ENCODE measurements around the gene NAA20. TPM values are rescaled to one million over a fixed set of nuclear protein-coding genes. Genes with fewer than 3 reads are reported as not detected.

Gene NAA20
- total and polyA plus RNA-seq, 2 of the 13 experiments (the other 11 are each of a cell fraction or from before 2014, with no cell fraction given), result 81.9 to 82.8 TPM

DNA sequence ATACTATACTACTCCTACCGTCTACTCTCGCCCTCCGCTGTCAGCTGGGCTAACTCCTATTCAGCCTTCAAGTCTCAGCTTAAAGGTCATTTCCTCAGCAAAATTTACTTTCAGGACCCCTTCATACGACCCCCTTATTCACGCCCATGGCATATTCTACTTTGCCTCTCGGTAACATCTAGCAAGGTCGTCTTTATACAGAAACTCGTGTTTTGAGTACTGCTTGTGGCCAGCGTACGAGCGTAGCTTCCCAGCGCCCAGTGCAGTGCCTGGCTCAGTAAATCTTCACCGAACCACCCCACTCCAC is 34.6 kb downstream of the NAA20 start (continued):
- TF ChIP-seq AFF4 (CRISPR knock-in tag; IDR thresholded peaks at IDR 0.05) (no peak), STAT5B (CRISPR knock-in tag; IDR thresholded peaks at IDR 0.05) (no peak), ELF4 (CRISPR knock-in tag; IDR thresholded peaks at IDR 0.05; ENCODE audit: borderline replicate concordance) (no peak), TMF1 (CRISPR knock-in tag; IDR thresholded peaks at IDR 0.05; ENCODE audit: low read depth) (no peak), FOXJ3 (CRISPR knock-in tag; IDR thresholded peaks at IDR 0.05; ENCODE audit: borderline replicate concordance) (no peak), ZBTB14 (CRISPR knock-in tag; IDR thresholded peaks at IDR 0.05) (no peak), IRF1 (CRISPR knock-in tag; IDR thresholded peaks at IDR 0.05; ENCODE audit: low read depth) (no peak), ASH2L (IDR thresholded peaks at IDR 0.05; ENCODE audit: insufficient read length, low read depth, low read length) (no peak), ZNF251 (CRISPR knock-in tag; IDR thresholded peaks at IDR 0.05) (no peak), ZNF326 (CRISPR knock-in tag; IDR thresholded peaks at IDR 0.05; ENCODE audit: borderline replicate concordance) (no peak), ATAD3A (CRISPR knock-in tag; IDR thresholded peaks at IDR 0.05) (no peak; the same call in 1 of the 2 replicates), ZNF710 (CRISPR knock-in tag; IDR thresholded peaks at IDR 0.05; ENCODE audit: borderline replicate concordance) (0 out of 2 replicates have a peak, but pooled peaks have one; percentile 84), MLX (CRISPR knock-in tag; IDR thresholded peaks at IDR 0.05) (no peak)
- TF ChIP-seq, protein P1, sequence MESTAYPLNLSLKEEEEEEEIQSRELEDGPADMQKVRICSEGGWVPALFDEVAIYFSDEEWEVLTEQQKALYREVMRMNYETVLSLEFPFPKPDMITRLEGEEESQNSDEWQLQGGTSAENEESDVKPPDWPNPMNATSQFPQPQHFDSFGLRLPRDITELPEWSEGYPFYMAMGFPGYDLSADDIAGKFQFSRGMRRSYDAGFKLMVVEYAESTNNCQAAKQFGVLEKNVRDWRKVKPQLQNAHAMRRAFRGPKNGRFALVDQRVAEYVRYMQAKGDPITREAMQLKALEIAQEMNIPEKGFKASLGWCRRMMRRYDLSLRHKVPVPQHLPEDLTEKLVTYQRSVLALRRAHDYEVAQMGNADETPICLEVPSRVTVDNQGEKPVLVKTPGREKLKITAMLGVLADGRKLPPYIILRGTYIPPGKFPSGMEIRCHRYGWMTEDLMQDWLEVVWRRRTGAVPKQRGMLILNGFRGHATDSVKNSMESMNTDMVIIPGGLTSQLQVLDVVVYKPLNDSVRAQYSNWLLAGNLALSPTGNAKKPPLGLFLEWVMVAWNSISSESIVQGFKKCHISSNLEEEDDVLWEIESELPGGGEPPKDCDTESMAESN (CRISPR knock-in tag; conservative IDR thresholded peaks at IDR 0.05), result no peak
